Spinal cord (tissue), 10 donors: ENCODE results near the gene CELF5. TPM values are rescaled to one million over a fixed set of nuclear protein-coding genes. Genes with fewer than 3 reads are reported as not detected.

Source experiments
- DNase-seq, 6 donors: peaks; one replicate each; pipeline versions ENCODE4 v3.0.0 to v3.0.0-alpha.2; 2013 to 2015; ENCODE audit warnings: low spot score in 6 of 6, low read depth in 4 of 6
- H3K27ac ChIP-seq: one replicate; pipeline ENCODE4 v1.5.1; 2013; ENCODE audit warnings: low read depth, low read length, control low read depth
- H3K27me3 ChIP-seq: one replicate; pipeline ENCODE4 v1.6.1; 2013; ENCODE audit warnings: low read length; ENCODE audit not compliant: control insufficient read depth, insufficient read depth
- H3K36me3 ChIP-seq: one replicate; pipeline ENCODE4 v1.6.1; 2013; ENCODE audit warnings: low read length; ENCODE audit not compliant: control insufficient read depth, insufficient read depth
- H3K4me1 ChIP-seq: one replicate; pipeline ENCODE4 v1.6.1; 2013; ENCODE audit warnings: low read length; ENCODE audit not compliant: control insufficient read depth, insufficient read depth
- H3K4me3 ChIP-seq: one replicate; pipeline ENCODE4 v1.5.1; 2013; ENCODE audit warnings: low read depth, low read length, control low read depth
- H3K9me3 ChIP-seq: one replicate; pipeline ENCODE4 v1.6.1; 2013; ENCODE audit warnings: low read length; ENCODE audit not compliant: control insufficient read depth, insufficient read depth
- WGBS: methylation state at CpG from one replicate; pipeline ENCODE4 v1.1.5; 2013; ENCODE audit warnings: missing lambda C conversion rate; ENCODE audit not compliant: insufficient coverage; 5-methylcytosine and 5-hydroxymethylcytosine counted together
- polyA plus RNA-seq, 2 donors: library from polyadenylated mRNA; unstranded; fragments of 120-200 nt; gene quantifications; one replicate each; pipeline ENCODE4 v1.2.1, GENCODE V29; 2013; ENCODE audit not compliant: insufficient read length in 2 of 2
- total RNA-seq, 2 donors: library from RNA; depleted of rRNA in 1 of 2; stranded (reverse); fragments of 120-200 nt in 1 of 2; fragments of >200 nt in 1 of 2; gene quantifications; one replicate each; pipeline versions ENCODE4 v1.2.3 to v1.2.4, GENCODE V29; 2013 to 2014
- donor health status: healthy.

The CELF5 gene
- total and polyA plus RNA-seq, 4 donors = 12.7 to 85.8 (median 50.4) TPM

DNA sequence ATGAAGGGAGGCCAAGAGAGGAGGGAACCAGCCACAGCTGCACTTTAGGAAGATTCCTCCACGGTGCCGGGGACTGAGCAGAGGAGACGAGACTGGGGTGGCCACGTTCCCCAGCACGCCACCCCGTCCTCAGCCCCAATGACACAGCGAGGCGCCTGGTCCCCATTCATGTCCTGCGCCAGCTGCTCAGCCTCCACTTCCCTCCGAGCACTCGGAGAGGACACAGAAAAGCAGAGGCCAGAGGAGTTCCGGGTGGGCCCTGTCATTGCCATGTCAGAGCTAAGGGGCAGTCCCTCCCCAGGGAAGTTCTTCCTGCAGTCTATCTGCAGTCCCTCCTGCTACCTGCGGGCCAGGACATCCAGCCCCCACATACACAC lies 88.7 kb downstream of the CELF5 start:
- Histone ChIP-seq H3K9me3 (no peaks in the 10 kb centered on the region), H3K4me3 (no peak overlapping the region), H3K27ac (no peak overlapping the region), H3K27me3 (peaks cover 25% of the 10 kb centered on the region), H3K36me3 (no peaks in the 10 kb centered on the region), H3K4me1 (no peaks in the 10 kb centered on the region)
- no peak for DNase-seq
- WGBS = 91% methylated on average over 13 of the region's 13 CpGs

DNA sequence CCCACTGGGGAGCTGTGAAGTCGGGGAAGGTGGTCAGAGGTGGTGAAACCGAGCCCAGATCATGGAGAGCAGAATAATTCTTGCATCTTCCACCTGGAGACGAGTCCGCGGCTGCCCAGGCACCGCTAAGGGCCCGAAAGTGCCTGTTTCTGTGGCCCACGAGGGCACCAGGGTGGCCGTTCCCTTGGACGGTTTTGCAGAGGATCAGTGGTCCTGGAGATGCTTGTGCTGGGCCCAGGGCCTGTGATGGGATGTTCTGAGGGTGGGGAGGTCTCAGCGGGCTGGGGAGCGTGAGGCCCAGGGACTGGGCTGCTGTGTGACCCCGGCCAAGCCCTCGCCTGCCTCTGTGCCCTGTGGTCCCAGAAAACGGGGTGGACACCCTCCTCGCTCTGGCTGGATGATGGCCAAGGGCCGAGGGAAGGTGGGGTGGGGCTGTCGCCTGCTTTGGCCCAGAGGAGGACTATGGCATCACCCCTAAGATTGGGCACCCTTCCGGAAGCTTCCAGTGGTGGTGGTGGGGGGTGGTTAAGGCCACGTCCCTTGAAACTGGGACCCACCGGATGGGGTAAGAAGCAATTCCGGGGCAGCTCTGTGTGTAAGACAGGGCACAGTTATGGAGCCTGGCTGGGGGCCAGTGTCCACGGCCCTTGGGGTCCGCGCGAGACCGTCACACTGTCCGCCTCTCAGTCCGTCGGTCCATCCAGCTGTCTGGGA lies 90.7 kb downstream of the CELF5 start:
- Histone ChIP-seq H3K36me3 (no peaks in the 10 kb centered on the region), H3K4me3 (no peak overlapping the region), H3K27ac (no peak overlapping the region), H3K4me1 (peaks cover 4% of the 10 kb centered on the region), H3K27me3 (peaks cover 14% of the 10 kb centered on the region), H3K9me3 (no peaks in the 10 kb centered on the region)
- DNase-seq = no peak
- WGBS = 80% methylated on average over 28 of the region's 30 CpGs

- H3K27ac ChIP-seq = no peak overlapping the region
- peaks cover 4% of the 10 kb centered on the region for H3K4me1 ChIP-seq
- no peak for DNase-seq
- H3K9me3 ChIP-seq = no peaks in the 10 kb centered on the region
- no peak overlapping the region for H3K4me3 ChIP-seq
- H3K27me3 ChIP-seq = peaks cover 16% of the 10 kb centered on the region
- no peaks in the 10 kb centered on the region for H3K36me3 ChIP-seq
- WGBS = 88% methylated on average over 7 of the region's 7 CpGs
These were observed 91.2 kb downstream of the CELF5 start for GRCh38 chr19:3315676-3315973.

DNA sequence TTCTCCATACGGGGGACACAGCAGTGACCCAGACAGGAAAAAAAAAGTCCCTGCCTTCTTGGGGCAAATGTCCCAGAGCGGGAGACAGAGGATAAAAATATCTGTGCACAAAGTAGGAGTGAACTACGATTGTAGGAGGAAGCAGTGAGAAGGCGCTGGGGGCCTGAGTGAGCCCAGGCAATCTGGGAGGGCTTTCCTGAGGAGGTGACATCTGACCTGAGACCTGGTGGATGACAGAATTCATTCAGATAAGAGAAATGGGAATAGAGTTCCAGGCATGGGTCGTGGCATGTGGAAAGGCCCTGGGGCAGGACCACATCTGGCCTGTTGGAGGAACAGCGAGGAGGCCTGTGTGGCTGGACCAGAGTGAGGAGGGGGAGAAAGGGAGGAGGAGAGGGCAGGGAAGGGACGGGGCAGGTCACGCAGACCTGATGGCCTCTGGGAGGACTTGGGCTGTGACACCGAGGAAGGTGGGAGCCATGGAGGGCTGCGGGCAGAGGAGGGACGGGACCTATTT lies 91.7 kb downstream of the CELF5 start:
- H3K27ac ChIP-seq = no peak overlapping the region
- H3K4me3 ChIP-seq = no peak overlapping the region
- no peak for DNase-seq
- peaks cover 4% of the 10 kb centered on the region for H3K4me1 ChIP-seq
- no peaks in the 10 kb centered on the region for H3K36me3 ChIP-seq
- H3K9me3 ChIP-seq = no peaks in the 10 kb centered on the region
- WGBS = 80% methylated on average over 10 of the region's 11 CpGs
- peaks cover 19% of the 10 kb centered on the region for H3K27me3 ChIP-seq

DNA sequence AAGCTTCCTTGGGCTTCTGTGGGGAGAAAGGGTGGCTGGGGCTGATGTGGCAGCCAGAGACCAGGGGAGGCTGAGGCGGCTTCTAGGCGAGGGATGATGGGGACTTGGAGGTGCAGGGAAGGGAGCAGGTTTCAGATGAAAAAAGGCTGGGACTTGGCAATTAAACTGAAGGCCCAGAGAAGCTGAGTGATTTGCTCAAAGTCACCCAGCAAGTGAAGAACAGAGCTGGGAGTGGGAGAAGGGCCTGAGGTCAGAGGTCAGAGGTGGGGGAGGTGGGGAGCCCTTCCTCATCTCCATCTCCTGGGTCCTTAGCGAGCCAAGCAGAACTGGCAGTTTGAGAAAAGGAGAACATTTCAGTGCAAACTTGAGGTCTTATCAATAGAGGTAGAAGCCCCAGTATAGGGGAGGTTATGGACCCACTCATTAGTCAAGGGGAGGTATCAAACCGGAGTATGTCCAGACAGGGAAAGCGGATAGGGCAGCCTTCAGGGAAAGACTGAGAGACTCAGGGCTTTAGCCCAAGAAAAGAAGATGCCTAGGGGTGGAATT lies 92.3 kb downstream of the CELF5 start:
- no peak overlapping the region for H3K27ac ChIP-seq
- no peak for DNase-seq
- no peaks in the 10 kb centered on the region for H3K9me3 ChIP-seq
- H3K36me3 ChIP-seq = no peaks in the 10 kb centered on the region
- H3K4me1 ChIP-seq = peaks cover 4% of the 10 kb centered on the region
- peaks cover 16% of the 10 kb centered on the region for H3K27me3 ChIP-seq
- no peak overlapping the region for H3K4me3 ChIP-seq
- WGBS = 80% methylated on average over 5 of the region's 5 CpGs

- DNase-seq = no peak
- Histone ChIP-seq H3K9me3 (no peaks in the 10 kb centered on the region), H3K27ac (no peak overlapping the region), H3K27me3 (peaks cover 7% of the 10 kb centered on the region), H3K4me3 (no peak overlapping the region), H3K36me3 (no peaks in the 10 kb centered on the region), H3K4me1 (peaks cover 4% of the 10 kb centered on the region)
- 46% methylated on average over 15 of the region's 18 CpGs for WGBS
These were observed 95.3 kb downstream of the CELF5 start for GRCh38 chr19:3319643-3320353.

GRCh38 chr19:3320354-3320670 lies 95.9 kb downstream of the CELF5 start:
- Histone ChIP-seq H3K9me3 (no peaks in the 10 kb centered on the region), H3K4me1 (peaks cover 4% of the 10 kb centered on the region), H3K27ac (no peak overlapping the region), H3K27me3 (peaks cover 7% of the 10 kb centered on the region), H3K4me3 (no peak overlapping the region), H3K36me3 (no peaks in the 10 kb centered on the region)
- DNase-seq = no peak
- WGBS = 65% methylated on average over 24 of the region's 29 CpGs

DNA sequence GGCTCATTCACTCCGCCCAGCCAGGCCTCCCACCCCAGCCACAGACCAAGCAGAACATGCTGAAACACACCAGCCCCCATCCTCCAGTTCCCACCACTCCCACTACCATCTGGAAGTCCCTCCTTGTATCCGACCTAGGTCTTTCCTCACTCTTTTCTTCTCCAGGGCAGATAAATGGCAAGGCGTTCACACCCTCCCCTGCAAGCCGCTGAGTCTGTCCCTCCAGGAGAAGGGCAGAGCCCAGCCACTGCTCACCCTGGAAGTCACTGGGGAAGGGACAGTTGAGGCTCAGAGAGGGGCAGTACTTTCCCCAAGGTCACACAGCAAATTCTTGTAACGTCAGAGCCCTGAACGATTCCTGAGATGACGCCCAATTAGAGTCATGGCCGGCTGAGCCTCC lies 96.4 kb downstream of the CELF5 start:
- no peaks in the 10 kb centered on the region for H3K36me3 ChIP-seq
- 70% methylated on average over 2 of the region's 8 CpGs for WGBS

GRCh38 chr19:3321696-3322095 lies 97.2 kb downstream of the CELF5 start:
- Histone ChIP-seq H3K4me1 (peaks cover 4% of the 10 kb centered on the region), H3K27ac (no peak overlapping the region), H3K4me3 (no peak overlapping the region), H3K9me3 (no peaks in the 10 kb centered on the region), H3K36me3 (no peaks in the 10 kb centered on the region), H3K27me3 (peaks cover 7% of the 10 kb centered on the region)
- DNase-seq = no peak
- WGBS = 59% methylated on average over 6 of the region's 6 CpGs

More for the DNA sequence above, 96.4 kb downstream of the CELF5 start:
- no peaks in the 10 kb centered on the region for H3K9me3 ChIP-seq
- peaks cover 7% of the 10 kb centered on the region for H3K27me3 ChIP-seq
- no peak for DNase-seq
- H3K4me1 ChIP-seq = peaks cover 4% of the 10 kb centered on the region
- no peak overlapping the region for H3K4me3 ChIP-seq
- H3K27ac ChIP-seq = no peak overlapping the region
